Measurements from ENCODE around the gene TRIP10.

DNA sequence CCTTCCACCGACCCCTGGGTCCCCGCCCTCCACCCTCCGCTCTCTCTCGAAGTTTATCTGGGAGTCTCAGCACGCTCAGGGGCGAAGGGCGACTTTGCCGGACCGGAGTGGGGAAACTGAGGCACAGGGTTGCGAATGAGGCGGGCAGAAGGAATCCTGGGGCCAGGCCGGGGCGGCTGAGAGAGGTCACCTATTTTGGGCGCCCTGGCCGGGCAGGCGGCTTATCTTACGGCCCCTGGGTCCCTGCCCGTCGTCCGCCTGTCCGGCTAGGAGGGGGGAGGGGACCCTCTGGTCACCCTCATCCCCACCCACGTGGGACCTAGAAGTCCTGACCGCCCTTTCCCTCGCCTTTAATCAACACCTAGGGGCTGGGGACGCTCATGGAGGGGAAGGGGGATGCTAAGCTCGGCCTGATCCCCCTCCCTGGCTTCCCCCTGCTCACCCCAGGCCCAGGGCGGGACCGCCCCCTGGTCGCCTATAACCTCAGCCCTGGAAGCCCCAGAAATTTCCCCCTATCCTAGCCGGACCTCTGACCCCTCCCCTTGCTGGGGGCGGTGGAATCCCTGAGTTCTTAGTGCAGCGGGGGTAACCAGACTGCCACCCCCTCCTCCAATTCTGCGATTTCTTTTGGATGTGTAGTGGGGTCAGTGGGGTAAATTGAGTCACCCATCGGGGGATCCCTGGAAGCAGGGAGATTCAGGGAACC, 556 bp downstream of the TRIP10 start:
- TF ChIP-seq CTCF (conservative IDR thresholded peaks at IDR 0.05 in 1 of 2, IDR thresholded peaks at IDR 0.05 in 1 of 2; ENCODE audit: extremely low read depth in 1 of 2, insufficient read depth in 1 of 2, low read depth in 1 of 2, low read length in 2 of 2) (no peak), EZH2 (IDR thresholded peaks at IDR 0.05; ENCODE audit: borderline replicate concordance, low read length) (no peak)
